ENCODE results near the gene SNRNP35.
A peak's percentile ranks its signal among the peaks of the same experiment; 100 is the strongest.
"Not testable (repeated sequence)": the region's sequence is repeated elsewhere in the genome, so short reads cannot be mapped to it uniquely, and the experiment has no call there.

SNRNP35 gene

GRCh38 chr12:123457980-123458779 is at the start of gene SNRNP35:
TSS of gene SNRNP35 (plus strand) at chr12:123458139. CDS start at chr12:123465541, 7,402 bp downstream.
- peak; percentile 76 for DNase-seq

GRCh38 chr12:123408619-123409018 is 49.3 kb upstream of the SNRNP35 start:
- DNase-seq: not testable (repeated sequence)

GRCh38 chr12:123409284-123410040 is 48.5 kb upstream of the SNRNP35 start:
- DNase-seq: not testable (repeated sequence)

- no peak for DNase-seq
Observed at GRCh38 chr12:123410041-123410412, 47.9 kb upstream of the SNRNP35 start.

- DNase-seq: no peak
Observed at GRCh38 chr12:123421314-123421713, 36.6 kb upstream of the SNRNP35 start.

- DNase-seq: no peak
Observed at GRCh38 chr12:123427036-123427769, 30.7 kb upstream of the SNRNP35 start.

GRCh38 chr12:123428591-123428990 is 29.3 kb upstream of the SNRNP35 start:
- no peak for DNase-seq

GRCh38 chr12:123429101-123429500 is 28.8 kb upstream of the SNRNP35 start:
- DNase-seq: not testable (repeated sequence)

GRCh38 chr12:123431951-123432817 is 25.8 kb upstream of the SNRNP35 start:
- peak; percentile 12 for DNase-seq

- no peak for DNase-seq
Observed at GRCh38 chr12:123433615-123434014, 24.3 kb upstream of the SNRNP35 start.

- no peak for DNase-seq
Observed at GRCh38 chr12:123435636-123436016, 22.3 kb upstream of the SNRNP35 start.

- DNase-seq: peak; percentile 89
Observed at GRCh38 chr12:123436017-123436964, 21.6 kb upstream of the SNRNP35 start, which contains the start of gene RILPL2. TSS of gene RILPL2 (minus strand) at chr12:123436684. CDS start at chr12:123436420, 264 bp downstream.

- no peak for DNase-seq
Observed at GRCh38 chr12:123441523-123442164, 16.3 kb upstream of the SNRNP35 start.

GRCh38 chr12:123442774-123443173 is 15.2 kb upstream of the SNRNP35 start:
- no peak for DNase-seq

GRCh38 chr12:123444092-123445026 is 13.6 kb upstream of the SNRNP35 start:
- no peak for DNase-seq

- no peak for DNase-seq
Observed at GRCh38 chr12:123445388-123446332, 12.3 kb upstream of the SNRNP35 start.

GRCh38 chr12:123446333-123446713 is 11.6 kb upstream of the SNRNP35 start:
- DNase-seq: no peak

- DNase-seq: no peak
Observed at GRCh38 chr12:123449249-123449733, 8.6 kb upstream of the SNRNP35 start.
